ENCODE measurements around the gene FAM184A. TPM values are rescaled to one million over a fixed set of nuclear protein-coding genes. Genes with fewer than 3 reads are reported as not detected.

Gene FAM184A
- total RNA-seq, 2 donors from 2014 or later = 2.2 to 3.9 TPM

GRCh38 chr6:118934461-118935330 lies 143.8 kb downstream of the FAM184A start, which contains the start of gene MCM9:
Gene MCM9 (minus strand): TSS chr6:118935159. CDS start chr6:118931723, 3,436 bp downstream.
- ATAC-seq (peak; percentile 97 to 99), DNase-seq (peak; percentile 93)
- intact Hi-C loops (cut with DNase I) = loop anchor here in 1 of 2 donors (2.0 kb wide), 1 partner anchor 40 kb away; the partner anchor contains the start of gene ASF1A

GRCh38 chr6:118933855-118934460 lies 144.5 kb downstream of the FAM184A start:
- no peak for ATAC-seq

GRCh38 chr6:118932421-118932820 lies 146.0 kb downstream of the FAM184A start:
- intact Hi-C loops (cut with DNase I) = no loop called here
- DNase-seq = no peak
- no peak for ATAC-seq

More at GRCh38 chr6:118933855-118934460, 144.5 kb downstream of the FAM184A start:
- intact Hi-C loops (cut with DNase I) = loop anchor here in 1 of 2 donors (2.0 kb wide), 1 partner anchor 39 kb away; the partner anchor contains the start of gene ASF1A
- no peak for DNase-seq

- DNase-seq (no peak), ATAC-seq (no peak)
- intact Hi-C loops (cut with DNase I) = no loop called here
Observed at GRCh38 chr6:118931436-118931835, 147.0 kb downstream of the FAM184A start.

- intact Hi-C loops (cut with DNase I) = no loop called here
- DNase-seq (no peak), ATAC-seq (no peak)
Observed at GRCh38 chr6:118930680-118931079, 147.8 kb downstream of the FAM184A start.

GRCh38 chr6:118923035-118923434 lies 155.4 kb downstream of the FAM184A start:
- intact Hi-C loops (cut with DNase I) = no loop called here
- DNase-seq (no peak), ATAC-seq (no peak)

- DNase-seq = no peak
- no peak for ATAC-seq
- intact Hi-C loops (cut with DNase I) = no loop called here
Observed at GRCh38 chr6:118921084-118921483, 157.4 kb downstream of the FAM184A start.

GRCh38 chr6:118918329-118918725 lies 160.1 kb downstream of the FAM184A start:
- ATAC-seq = no peak
- intact Hi-C loops (cut with DNase I) = no loop called here
- no peak for DNase-seq

GRCh38 chr6:118917546-118918328 lies 160.7 kb downstream of the FAM184A start:
- ATAC-seq (no peak), DNase-seq (no peak)
- intact Hi-C loops (cut with DNase I) = no loop called here

GRCh38 chr6:118914598-118914997 lies 163.9 kb downstream of the FAM184A start:
- ATAC-seq (no peak), DNase-seq (no peak)
- intact Hi-C loops (cut with DNase I) = no loop called here

GRCh38 chr6:118913161-118913560 lies 165.3 kb downstream of the FAM184A start:
- intact Hi-C loops (cut with DNase I) = no loop called here
- no peak for DNase-seq
- ATAC-seq = no peak

- DNase-seq = no peak
- ATAC-seq = no peak
- intact Hi-C loops (cut with DNase I) = no loop called here
Observed at GRCh38 chr6:118912646-118913045, 165.8 kb downstream of the FAM184A start.

Small RNAs within 50 kb of the gene (microRNA-seq; reads per million reads assigned to microRNA genes)
- gene MIR548B = 0.54 to 0.60 reads per million in 2 donors

Other genes with a start within 250 kb of the FAM184A start
- gene ASF1A, start 184.5 kb downstream of the FAM184A start, total RNA-seq = 10 to 100 TPM; 17.1 to 19.2 TPM
- gene MCM9, start 143.5 kb downstream of the FAM184A start, total RNA-seq = 1 to 10 TPM; 6.3 to 8.6 TPM